HG03520 (cell line): ENCODE measurements around the gene GMEB2.

Source experiments
- ATAC-seq: cut with Tn5 transposase; IDR thresholded peaks from one replicate; pipeline ENCODE4 v1.9.1; 2021; ENCODE audit warnings: mild to moderate bottlenecking, moderate library complexity; ENCODE audit not compliant: unreplicated experiment

Gene GMEB2

GRCh38 chr20:63590218-63591146, 36.4 kb downstream of the GMEB2 start:
- no peak for ATAC-seq

- ATAC-seq = no peak
These were observed 37.4 kb downstream of the GMEB2 start for GRCh38 chr20:63589261-63590217.

- ATAC-seq = no peak
These were observed 38.3 kb downstream of the GMEB2 start for GRCh38 chr20:63588641-63589041.

GRCh38 chr20:63587776-63588591, 38.9 kb downstream of the GMEB2 start:
- no peak for ATAC-seq

DNA sequence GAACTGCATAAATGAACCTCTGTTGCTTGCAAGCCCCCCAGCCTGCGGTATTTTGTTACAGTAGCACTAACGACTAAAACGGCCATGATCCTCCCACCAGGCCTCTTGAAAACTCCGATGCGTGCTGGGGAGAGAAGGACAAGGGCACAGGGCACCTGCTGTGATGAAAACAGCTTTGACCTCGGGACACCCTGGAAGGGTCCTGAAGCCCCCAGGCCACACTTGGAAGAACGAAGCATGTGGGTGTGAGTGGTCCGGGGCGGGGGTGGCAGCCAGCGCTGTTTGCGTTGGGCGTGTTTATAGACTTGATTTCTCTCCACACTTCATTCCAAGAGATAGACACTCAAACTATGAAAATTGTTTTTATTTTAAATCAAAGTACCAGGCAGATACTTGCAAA, 39.6 kb downstream of the GMEB2 start:
- ATAC-seq = no peak

DNA sequence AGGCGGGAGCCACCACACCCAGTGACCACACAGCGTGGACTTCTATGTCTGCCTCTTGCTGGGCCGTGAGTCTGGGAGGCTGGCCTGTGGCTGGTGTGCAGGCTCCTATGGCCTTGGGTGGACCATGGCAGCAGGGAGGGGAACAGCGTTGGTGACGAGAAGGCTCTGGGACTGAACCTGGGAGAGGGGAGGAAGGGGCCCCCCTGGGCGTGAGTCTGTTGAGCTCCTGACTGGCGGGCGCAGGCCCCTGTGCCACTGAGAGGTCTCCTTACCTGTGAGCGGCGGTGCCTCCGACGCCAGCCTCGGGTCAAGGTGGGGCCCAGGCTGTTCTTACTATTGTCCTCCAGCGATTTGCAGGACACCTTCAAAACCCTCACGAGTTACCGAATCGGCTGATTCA, 40.1 kb downstream of the GMEB2 start:
- ATAC-seq = no peak

- no peak for ATAC-seq
These were observed 41.0 kb downstream of the GMEB2 start for GRCh38 chr20:63585616-63586565.

- ATAC-seq = no peak
These were observed 44.4 kb downstream of the GMEB2 start for GRCh38 chr20:63582382-63583063.

GRCh38 chr20:63580796-63581461, 46.0 kb downstream of the GMEB2 start:
- ATAC-seq = no peak

DNA sequence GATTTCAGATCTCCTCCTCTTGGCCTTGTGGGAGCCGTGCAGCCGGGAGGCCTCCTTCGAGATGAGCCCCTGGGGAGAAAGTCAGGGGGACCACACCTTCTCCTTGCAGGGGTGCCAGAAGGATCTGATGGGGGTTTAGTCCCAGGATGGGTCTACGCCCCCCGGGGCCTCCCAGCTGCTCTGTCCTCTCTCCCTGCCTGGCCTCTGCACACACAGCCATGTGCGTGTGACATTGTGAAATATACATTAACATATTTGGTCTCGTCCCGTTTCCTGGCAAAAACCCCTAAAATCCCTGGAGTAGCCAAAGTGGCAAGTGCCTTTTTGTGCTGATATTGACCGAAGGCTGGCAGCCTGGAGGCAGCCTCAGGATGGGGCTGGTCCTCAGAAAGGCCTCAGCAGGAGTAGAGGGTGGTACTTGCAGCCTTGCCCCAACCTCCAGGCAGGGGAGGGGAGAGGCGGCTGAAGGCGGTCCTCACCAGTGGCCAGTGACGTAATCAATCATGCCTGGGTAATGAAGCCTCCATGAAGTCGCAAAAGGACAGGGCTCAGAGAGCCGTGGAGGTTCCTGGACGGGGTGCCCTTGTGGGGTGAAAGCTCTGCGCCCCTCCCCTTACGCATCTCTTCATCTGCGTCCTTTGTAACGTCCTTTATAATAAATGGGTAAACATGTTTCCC, 47.7 kb downstream of the GMEB2 start:
- no peak for ATAC-seq

- ATAC-seq = no peak
These were observed 48.5 kb downstream of the GMEB2 start for GRCh38 chr20:63578224-63579016.

DNA sequence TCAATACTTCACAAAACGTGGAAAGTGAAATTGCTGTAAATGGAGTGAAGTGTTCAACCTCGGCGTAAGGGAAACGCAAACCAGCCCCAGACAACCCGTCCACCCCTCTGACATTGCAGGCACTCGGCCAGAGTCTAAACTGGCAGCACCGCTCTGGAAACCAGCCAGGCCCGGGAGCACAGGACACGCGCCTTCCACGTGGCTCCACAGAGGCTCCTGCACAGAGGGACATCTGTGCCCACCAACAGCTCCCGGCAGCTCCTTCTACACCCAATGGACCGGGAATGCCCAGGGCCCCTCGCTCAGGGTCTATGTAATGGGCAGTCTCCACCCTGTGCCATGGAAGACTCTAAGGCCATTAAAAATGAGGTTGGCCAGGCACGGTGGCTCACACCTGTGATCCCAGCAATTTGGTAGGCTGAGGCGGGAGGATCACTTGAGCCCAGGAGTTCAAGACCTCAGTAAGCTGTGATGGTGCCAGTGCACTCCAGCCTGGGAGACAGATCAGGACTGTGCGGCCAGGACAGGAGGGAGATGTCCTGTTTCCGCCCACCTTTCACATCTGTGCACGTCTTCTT, 49.5 kb downstream of the GMEB2 start:
- ATAC-seq = no peak

DNA sequence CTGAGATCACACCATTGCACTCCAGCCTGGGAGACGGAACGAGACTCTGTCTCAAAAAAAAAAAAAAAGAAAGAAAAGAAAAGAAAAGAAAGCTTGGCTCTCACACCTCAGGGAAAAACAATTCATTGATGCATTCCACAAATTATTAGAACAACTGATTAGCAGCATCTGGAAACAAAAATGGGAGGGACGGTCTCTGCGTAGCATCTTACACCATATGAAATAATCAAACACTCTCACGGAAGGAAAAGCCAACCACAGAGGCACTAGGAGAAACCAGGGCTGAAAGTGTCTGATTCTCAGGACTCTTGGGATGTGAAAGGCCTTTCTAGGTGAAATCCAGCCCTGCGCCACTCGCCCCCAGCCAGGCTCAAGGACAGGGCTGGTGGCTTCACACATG, 50.6 kb downstream of the GMEB2 start:
- no peak for ATAC-seq

- no peak for ATAC-seq
These were observed 51.8 kb downstream of the GMEB2 start for GRCh38 chr20:63574829-63575743.

- no peak for ATAC-seq
These were observed 52.6 kb downstream of the GMEB2 start, which contains the start of gene HELZ2 for GRCh38 chr20:63574156-63574828. Gene HELZ2, minus strand, starts transcription at chr20:63574239. Its CDS starts 1,854 bp downstream, at chr20:63572385.
